ENCODE measurements around the gene TNFRSF9. TPM values are rescaled to one million over a fixed set of nuclear protein-coding genes. Genes with fewer than 3 reads are reported as not detected.

TNFRSF9 gene
- total and polyA plus RNA-seq, 8 donors: 0.06 to 0.58 (median 0.37) TPM; not detected in 3

- no peaks in the 10 kb centered on the region for H3K9me3 ChIP-seq
- peaks cover 15 to 32% (median 17%) of the 10 kb centered on the region in 4 donors for H3K4me1 ChIP-seq
- 38 to 50% (median 49%) methylated on average over 3 of the region's 3 CpGs for WGBS, 5 donors
- intact Hi-C loops (cut with DNase I; ENCODE audit: low total_unique reads): no loop called here
- DNase-seq: no peak
- no peak overlapping the region for H3K4me3 ChIP-seq
- H3K27ac ChIP-seq: no peak overlapping the region
- no peaks in the 10 kb centered on the region for H3K36me3 ChIP-seq
- H3K27me3 ChIP-seq: peaks cover 0 to 65% (median 6%) of the 10 kb centered on the region in 3 donors
- TF ChIP-seq EP300 (IDR thresholded peaks at IDR 0.05) (no peak), POLR2AphosphoS5 (IDR thresholded peaks at IDR 0.05) (no peak), POLR2A (IDR thresholded peaks at IDR 0.05) (no peak)
Measured at GRCh38 chr1:7938070-7938469, 2.6 kb downstream of the TNFRSF9 start.

GRCh38 chr1:7932524-7933138 is 8.0 kb downstream of the TNFRSF9 start:
- no peak overlapping the region for H3K27ac ChIP-seq
- H3K9me3 ChIP-seq: no peaks in the 10 kb centered on the region
- no peak overlapping the region for H3K4me3 ChIP-seq
- H3K4me1 ChIP-seq: no peaks in the 10 kb centered on the region
- intact Hi-C loops (cut with DNase I; ENCODE audit: low total_unique reads): no loop called here
- 66 to 74% (median 69%) methylated on average over 15 of the region's 15 CpGs for WGBS, 5 donors
- peaks cover 0 to 52% (median 9%) of the 10 kb centered on the region in 3 donors for H3K27me3 ChIP-seq
- TF ChIP-seq CTCF (IDR thresholded peaks at IDR 0.05) (no peak), POLR2AphosphoS5 (IDR thresholded peaks at IDR 0.05) (no peak)
- H3K36me3 ChIP-seq: no peaks in the 10 kb centered on the region
- DNase-seq: no peak

- Histone ChIP-seq H3K4me1 (no peaks in the 10 kb centered on the region), H3K27ac (no peak overlapping the region), H3K4me3 (no peak overlapping the region), H3K27me3 (peaks cover 0 to 56% (median 18%) of the 10 kb centered on the region in 3 donors), H3K9me3 (no peaks in the 10 kb centered on the region), H3K36me3 (no peaks in the 10 kb centered on the region)
- intact Hi-C loops (cut with DNase I; ENCODE audit: low total_unique reads): no loop called here
- no peak for TF ChIP-seq EP300 (IDR thresholded peaks at IDR 0.05)
- no peak for TF ChIP-seq POLR2AphosphoS5 (IDR thresholded peaks at IDR 0.05)
- TF ChIP-seq POLR2A (IDR thresholded peaks at IDR 0.05): no peak
- no peak for TF ChIP-seq CTCF (IDR thresholded peaks at IDR 0.05)
- 59 to 69% (median 64%) methylated on average over 2 of the region's 2 CpGs for whole genome bisulfite sequencing, 5 donors
- DNase-seq: no peak
Measured at GRCh38 chr1:7931446-7931812, 9.2 kb downstream of the TNFRSF9 start.

GRCh38 chr1:7930645-7931445 is 9.8 kb downstream of the TNFRSF9 start:
- intact Hi-C loops (cut with DNase I; ENCODE audit: low total_unique reads): no loop called here
- 67 to 76% (median 74%) methylated on average over 15 of the region's 15 CpGs for WGBS, 5 donors
- Histone ChIP-seq H3K36me3 (no peaks in the 10 kb centered on the region), H3K27me3 (peaks cover 0 to 62% (median 19%) of the 10 kb centered on the region in 3 donors), H3K27ac (no peak overlapping the region), H3K9me3 (no peaks in the 10 kb centered on the region), H3K4me3 (no peak overlapping the region), H3K4me1 (no peaks in the 10 kb centered on the region)
- DNase-seq: no peak
- TF ChIP-seq POLR2A (IDR thresholded peaks at IDR 0.05) (no peak), CTCF (IDR thresholded peaks at IDR 0.05) (no peak), POLR2AphosphoS5 (IDR thresholded peaks at IDR 0.05) (no peak), EP300 (IDR thresholded peaks at IDR 0.05) (no peak)

GRCh38 chr1:7929637-7930036 is 11.0 kb downstream of the TNFRSF9 start:
- H3K4me3 ChIP-seq: no peak overlapping the region
- WGBS, 5 donors: 52 to 69% (median 58%) methylated on average over 7 of the region's 7 CpGs
- TF ChIP-seq EP300 (IDR thresholded peaks at IDR 0.05) (no peak), CTCF (IDR thresholded peaks at IDR 0.05) (no peak), POLR2A (IDR thresholded peaks at IDR 0.05) (no peak), POLR2AphosphoS5 (IDR thresholded peaks at IDR 0.05) (no peak)
- no peaks in the 10 kb centered on the region for H3K36me3 ChIP-seq
- DNase-seq: no peak
- no peaks in the 10 kb centered on the region for H3K9me3 ChIP-seq
- no peak overlapping the region for H3K27ac ChIP-seq
- H3K27me3 ChIP-seq: peaks cover 0 to 70% (median 25%) of the 10 kb centered on the region in 3 donors
- intact Hi-C loops (cut with DNase I; ENCODE audit: low total_unique reads): no loop called here
- H3K4me1 ChIP-seq: no peaks in the 10 kb centered on the region

Data from stomach (tissue), 9 donors.